Kidney epithelial cell (primary cell): ENCODE measurements around the gene FAM163B. TPM values are rescaled to one million over a fixed set of nuclear protein-coding genes. Genes with fewer than 3 reads are reported as not detected.

Experiments
- DNase-seq: peaks from one replicate; pipeline ENCODE4 v3.0.0-alpha.2; 2010; ENCODE audit warnings: low read depth
- H3K27me3 ChIP-seq: 2 replicates; pipeline ENCODE4 v1.6.0; 2011; ENCODE audit warnings: low read length; ENCODE audit not compliant: control insufficient read depth, insufficient read depth
- H3K36me3 ChIP-seq: 2 replicates; pipeline ENCODE4 v1.5.1; 2011; ENCODE audit warnings: low read length; ENCODE audit not compliant: control insufficient read depth, insufficient read depth
- H3K4me3 ChIP-seq: 2 replicates; pipeline ENCODE4 v1.5.1; 2011; ENCODE audit warnings: low read depth, mild to moderate bottlenecking, control low read depth, low read length
- total RNA-seq: library from RNA; depleted of rRNA; stranded (reverse); fragments of >200 nt; gene quantifications from 2 replicates; pipeline ENCODE4 v1.2.3, GENCODE V29; 2015
- TF ChIP-seq, protein P1 (sequence below): IDR thresholded peaks from 2 replicates; pipeline ENCODE4 v1.5.1; 2011; ENCODE audit warnings: mild to moderate bottlenecking, moderate library complexity, low read length, control low read depth, inconsistent platforms; ENCODE audit not compliant: insufficient read depth, poor library complexity, severe bottlenecking

Gene FAM163B
- total RNA-seq, 1 donor from 2014 or later: not detected

DNA sequence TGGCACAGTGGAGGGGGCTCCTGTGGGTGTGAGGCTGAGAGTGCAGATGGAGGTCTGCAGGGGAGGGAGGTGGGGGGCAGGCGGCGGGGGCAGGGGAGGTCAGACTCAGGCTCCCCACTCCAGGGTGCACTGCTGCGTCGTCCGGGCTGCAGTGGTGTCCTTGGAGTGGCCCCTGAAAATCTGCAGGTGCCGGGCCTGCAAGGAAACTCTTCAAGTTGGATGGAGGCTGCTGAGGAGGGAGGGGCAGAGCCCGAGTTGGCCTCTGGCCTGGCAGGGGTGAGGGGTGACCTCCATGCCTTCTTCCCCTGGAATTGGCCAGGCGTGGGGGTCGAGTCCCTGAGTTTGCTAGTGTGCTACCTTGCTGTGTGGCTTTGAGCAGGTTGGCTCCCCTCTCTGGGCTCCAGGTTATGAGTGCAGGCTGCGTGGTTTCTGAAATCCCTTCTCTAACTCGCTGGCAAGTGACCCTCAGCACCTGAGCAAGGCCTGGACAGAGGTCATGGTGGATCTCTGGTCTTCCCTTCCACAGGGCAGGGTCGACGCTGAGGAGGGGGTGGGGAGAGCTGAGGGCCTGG lies 73.8 kb downstream of the FAM163B start:
- Histone ChIP-seq H3K27me3 (peaks cover 87% of the 10 kb centered on the region), H3K4me3 (no peak overlapping the region), H3K36me3 (no peaks in the 10 kb centered on the region)
- TF ChIP-seq, protein P1, sequence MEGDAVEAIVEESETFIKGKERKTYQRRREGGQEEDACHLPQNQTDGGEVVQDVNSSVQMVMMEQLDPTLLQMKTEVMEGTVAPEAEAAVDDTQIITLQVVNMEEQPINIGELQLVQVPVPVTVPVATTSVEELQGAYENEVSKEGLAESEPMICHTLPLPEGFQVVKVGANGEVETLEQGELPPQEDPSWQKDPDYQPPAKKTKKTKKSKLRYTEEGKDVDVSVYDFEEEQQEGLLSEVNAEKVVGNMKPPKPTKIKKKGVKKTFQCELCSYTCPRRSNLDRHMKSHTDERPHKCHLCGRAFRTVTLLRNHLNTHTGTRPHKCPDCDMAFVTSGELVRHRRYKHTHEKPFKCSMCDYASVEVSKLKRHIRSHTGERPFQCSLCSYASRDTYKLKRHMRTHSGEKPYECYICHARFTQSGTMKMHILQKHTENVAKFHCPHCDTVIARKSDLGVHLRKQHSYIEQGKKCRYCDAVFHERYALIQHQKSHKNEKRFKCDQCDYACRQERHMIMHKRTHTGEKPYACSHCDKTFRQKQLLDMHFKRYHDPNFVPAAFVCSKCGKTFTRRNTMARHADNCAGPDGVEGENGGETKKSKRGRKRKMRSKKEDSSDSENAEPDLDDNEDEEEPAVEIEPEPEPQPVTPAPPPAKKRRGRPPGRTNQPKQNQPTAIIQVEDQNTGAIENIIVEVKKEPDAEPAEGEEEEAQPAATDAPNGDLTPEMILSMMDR: no peak
- DNase-seq: no peak

GRCh38 chr9:133534346-133535291 lies 74.6 kb downstream of the FAM163B start, which contains the start of gene ADAMTSL2:
Gene ADAMTSL2 (plus strand): TSS chr9:133534704. CDS start chr9:133536713, 2,009 bp downstream.
- TF ChIP-seq, protein P1: no peak
- no peak for DNase-seq
- H3K36me3 ChIP-seq: no peaks in the 10 kb centered on the region
- H3K27me3 ChIP-seq: peaks cover 87% of the 10 kb centered on the region
- H3K4me3 ChIP-seq: no peak within 1 kb of the TSS

DNA sequence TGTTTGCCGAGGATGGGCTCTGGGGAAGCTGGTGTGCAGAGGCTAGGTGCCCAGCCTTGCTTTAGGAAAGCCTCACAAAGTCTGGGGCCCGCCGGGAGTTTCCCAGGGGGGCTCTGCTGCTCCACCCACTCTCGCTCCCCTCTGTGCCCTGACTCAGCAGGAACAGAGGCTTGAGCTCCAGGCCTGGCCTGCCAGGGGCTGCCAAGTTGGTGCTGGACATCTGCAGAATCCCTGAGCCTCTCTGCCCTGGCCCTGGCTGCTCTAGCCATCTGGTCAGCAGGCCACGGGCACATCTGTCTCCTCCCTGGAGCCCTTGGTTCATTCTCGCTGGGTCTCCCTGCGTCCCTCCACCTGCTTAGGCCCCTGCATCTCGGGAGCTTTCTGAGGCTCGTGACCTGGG lies 75.3 kb downstream of the FAM163B start:
- TF ChIP-seq, protein P1: no peak
- peaks cover 87% of the 10 kb centered on the region for H3K27me3 ChIP-seq
- H3K36me3 ChIP-seq: no peaks in the 10 kb centered on the region
- H3K4me3 ChIP-seq: no peak overlapping the region
- DNase-seq: no peak

DNA sequence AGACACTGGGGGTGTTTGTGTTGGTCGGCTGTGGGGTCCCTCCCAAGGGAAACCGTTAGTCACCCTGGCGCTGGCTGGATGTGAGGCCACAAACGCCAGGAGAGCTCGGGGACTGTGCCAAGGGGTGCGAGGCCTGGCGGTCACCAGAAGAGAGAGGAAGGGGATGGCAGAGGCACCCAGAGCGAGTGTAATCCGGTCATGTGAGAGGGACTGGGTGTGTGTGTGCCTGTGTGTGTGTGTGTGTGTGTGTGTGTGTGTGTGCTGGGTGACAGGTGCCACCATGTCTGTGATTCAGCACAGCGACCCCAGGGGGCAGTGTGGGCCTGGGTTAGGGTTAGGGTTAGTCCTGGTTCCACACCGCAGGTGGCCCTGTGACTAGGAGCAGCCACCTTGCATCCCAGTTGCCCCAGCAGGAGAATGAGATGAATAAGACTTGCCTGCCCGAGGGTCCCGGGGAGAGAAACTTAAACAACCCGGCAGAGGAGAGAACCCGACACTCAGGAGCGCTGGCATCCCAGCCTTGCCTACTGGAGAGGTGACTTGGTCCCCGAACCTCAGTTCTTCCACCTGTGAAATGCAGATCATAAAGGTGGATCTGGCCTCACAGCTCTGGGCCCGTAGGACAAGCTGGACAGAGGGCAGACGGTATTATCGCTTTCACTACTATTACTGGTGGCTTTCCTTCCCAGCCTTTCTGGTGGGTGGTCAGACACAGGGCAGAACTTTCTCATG lies 76.1 kb downstream of the FAM163B start:
- TF ChIP-seq, protein P1: peak; percentile 52
- Histone ChIP-seq H3K27me3 (peaks cover 87% of the 10 kb centered on the region), H3K4me3 (no peak overlapping the region), H3K36me3 (no peaks in the 10 kb centered on the region)
- no peak for DNase-seq

DNA sequence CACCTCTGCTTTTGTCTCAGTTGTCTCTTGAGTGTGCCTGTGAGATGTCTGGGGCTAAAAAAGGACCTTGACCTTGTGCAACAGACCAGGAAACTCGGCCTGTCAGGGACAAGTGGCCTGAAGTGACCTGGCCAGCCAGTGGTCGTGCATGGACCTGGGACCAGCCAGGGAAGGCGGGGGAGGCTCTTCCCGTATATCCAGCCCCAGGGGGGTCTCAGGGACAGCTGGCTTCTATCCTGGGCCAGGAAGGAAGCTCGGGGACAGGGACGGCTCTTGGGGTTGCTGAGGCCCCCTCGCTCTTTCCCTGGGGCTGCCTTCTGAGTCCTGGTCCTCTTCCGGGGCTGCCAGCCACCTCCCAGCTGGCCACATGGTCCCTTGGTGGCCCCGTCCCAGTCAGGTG lies 77.9 kb downstream of the FAM163B start:
- H3K27me3 ChIP-seq: peaks cover 93% of the 10 kb centered on the region
- TF ChIP-seq, protein P1: no peak
- H3K4me3 ChIP-seq: no peak overlapping the region
- H3K36me3 ChIP-seq: no peaks in the 10 kb centered on the region
- DNase-seq: no peak
